ENCODE results near the gene TNP1. TPM values are rescaled to one million over a fixed set of nuclear protein-coding genes. Genes with fewer than 3 reads are reported as not detected.

TNP1 gene
- total and polyA plus RNA-seq, 2 experiments from 2014 or later = not detected

- Histone ChIP-seq H3K4me1 (ENCODE audit: insufficient read depth) (no peaks in the 10 kb centered on the region), H3K27ac (ENCODE audit: low read depth) (no peak overlapping the region), H3K4me3 (no peak overlapping the region), H3K27me3 (ENCODE audit: insufficient read depth) (no peaks in the 10 kb centered on the region), H3F3A (replicated peaks; ENCODE audit: low read depth) (no peaks in the 10 kb centered on the region), H3K4me2 (no peak overlapping the region), H3K36me3 (ENCODE audit: insufficient read depth) (no peaks in the 10 kb centered on the region), H3K9me2 (ENCODE audit: insufficient read depth) (0 out of 2 replicates have a peak, but pooled peaks cover 14% of the 10 kb centered on the region), H3K79me2 (replicated peaks; ENCODE audit: insufficient read depth) (no peaks in the 10 kb centered on the region), H2AFZ (no peak overlapping the region), H4K20me1 (replicated peaks; ENCODE audit: insufficient read depth) (no peaks in the 10 kb centered on the region)
- ATAC-seq (no peak), DNase-seq (ENCODE audit: low spot score) (no peak)
- H3K36me3 Mint-ChIP-seq (ENCODE audit: low read depth) = no peaks in the 10 kb centered on the region
- H3K4me3 Mint-ChIP-seq = no peak overlapping the region
- H3K4me1 Mint-ChIP-seq = no peaks in the 10 kb centered on the region
- H3K9me3 Mint-ChIP-seq = no peaks in the 10 kb centered on the region; the same call in 2 of the 3 replicates
- no peak for TF ChIP-seq NANOG (IDR thresholded peaks at IDR 0.05; ENCODE audit: borderline replicate concordance)
- TF ChIP-seq STAT1 (IDR thresholded peaks at IDR 0.05; ENCODE audit: unreplicated experiment) = no peak
- TF ChIP-seq ZNF462 (CRISPR knock-in tag; IDR thresholded peaks at IDR 0.05) = no peak
- TF ChIP-seq JUNB (IDR thresholded peaks at IDR 0.05; ENCODE audit: unreplicated experiment) = no peak
- no peak for TF ChIP-seq EZH2 (IDR thresholded peaks at IDR 0.05; ENCODE audit: low read depth, unreplicated experiment)
- no peak for TF ChIP-seq CTCF (conservative IDR thresholded peaks at IDR 0.05; ENCODE audit: low read depth in 2 of 2)
- no peak for TF ChIP-seq REST (IDR thresholded peaks at IDR 0.05; ENCODE audit: unreplicated experiment)
- TF ChIP-seq POLR2AphosphoS5 (IDR thresholded peaks at IDR 0.05; ENCODE audit: low read depth) = no peak
- no peak for TF ChIP-seq ZNF114 (CRISPR knock-in tag; IDR thresholded peaks at IDR 0.05)
- no peak for TF ChIP-seq EZH2phosphoT487 (IDR thresholded peaks at IDR 0.05; ENCODE audit: unreplicated experiment)
- no peak for TF ChIP-seq ZNF331 (CRISPR knock-in tag; IDR thresholded peaks at IDR 0.05; ENCODE audit: low read depth)
- no peak for TF ChIP-seq ETS1 (IDR thresholded peaks at IDR 0.05)
- no peak for TF ChIP-seq CREB1 (CRISPR knock-in tag; IDR thresholded peaks at IDR 0.05; ENCODE audit: low read depth)
- peaks cover 5% of the 10 kb centered on the region for H3K27me3 Mint-ChIP-seq (ENCODE audit: insufficient read depth, low read depth, poor library complexity)
- H3K27ac Mint-ChIP-seq = no peak overlapping the region
These were observed 20.2 kb downstream of the TNP1 start for GRCh38 chr2:216839688-216840087.
